Stimulated activated CD4-positive, alpha-beta T cell treated with anti-CD3 and anti-CD28 coated beads, Interleukin-15, amount 100 ng/mL, for 1 hour (primary cell): Measurements from ENCODE around the gene WDR55.
"Not testable (repeated sequence)": the region's sequence is repeated elsewhere in the genome, so short reads cannot be mapped to it uniquely, and the experiment has no call there.

Experiments
- DNase-seq, 2 donors: peaks; one replicate each; pipeline ENCODE4 v3.0.0-alpha.2; 2020; ENCODE audit warnings: low read depth in 1 of 2, low spot score in 1 of 2

The WDR55 gene

DNA sequence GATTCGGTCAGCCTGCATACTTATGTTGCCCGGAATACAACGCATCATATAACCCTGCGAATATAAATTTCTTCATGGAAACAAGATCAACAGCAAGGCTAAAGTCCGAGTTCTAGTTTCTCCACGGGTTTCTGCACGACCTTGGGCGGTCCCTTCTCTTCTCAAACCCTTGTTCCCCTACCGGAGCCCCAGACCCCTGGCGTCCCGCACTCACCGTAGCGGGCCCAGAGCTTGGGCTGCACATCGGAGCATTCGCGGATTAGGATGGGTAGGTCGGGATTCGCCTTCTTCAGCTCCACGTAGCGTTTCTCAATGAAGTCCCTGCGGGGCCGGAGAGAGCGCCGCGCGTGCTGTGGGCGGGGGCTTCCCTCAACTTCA, 17.7 kb upstream of the WDR55 start:
- no peak for DNase-seq

DNA sequence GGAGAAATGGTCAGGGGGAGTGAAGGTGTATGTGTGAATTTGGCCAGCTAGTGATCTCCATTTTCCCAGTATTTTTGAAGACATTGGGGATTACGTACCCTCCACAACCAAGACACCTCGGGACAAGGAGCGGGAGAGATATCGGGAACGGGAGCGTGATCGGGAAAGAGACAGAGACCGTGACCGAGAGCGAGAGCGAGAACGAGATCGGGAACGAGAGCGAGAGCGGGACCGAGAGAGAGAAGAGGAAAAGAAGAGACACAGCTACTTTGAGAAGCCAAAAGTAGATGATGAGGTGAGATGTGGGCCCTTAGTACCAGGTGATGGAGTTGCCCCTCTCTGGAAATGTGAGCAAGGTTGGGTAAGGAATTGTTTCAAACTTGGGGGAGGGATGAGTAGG, 5.8 kb upstream of the WDR55 start:
- no peak for DNase-seq

DNA sequence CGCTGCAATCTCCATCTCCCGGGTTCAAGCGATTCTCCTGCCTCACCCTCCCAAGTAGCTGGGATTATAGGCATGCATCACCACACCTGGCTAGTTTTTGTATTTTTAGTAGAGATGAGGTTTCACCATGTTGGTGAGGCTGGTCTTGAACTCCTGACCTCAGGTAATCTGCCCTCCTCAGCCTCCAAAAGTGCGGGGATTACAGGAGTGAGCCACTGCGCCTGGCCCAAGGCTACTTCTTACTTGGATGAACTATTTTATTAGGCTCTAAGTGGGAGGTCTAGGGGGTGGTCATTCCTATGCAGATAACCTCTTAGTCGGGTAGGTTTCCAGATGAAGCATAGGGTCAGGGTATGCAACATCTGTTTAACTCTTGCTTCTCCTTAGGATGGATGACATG, 4.3 kb upstream of the WDR55 start:
- not testable (repeated sequence) for DNase-seq

DNA sequence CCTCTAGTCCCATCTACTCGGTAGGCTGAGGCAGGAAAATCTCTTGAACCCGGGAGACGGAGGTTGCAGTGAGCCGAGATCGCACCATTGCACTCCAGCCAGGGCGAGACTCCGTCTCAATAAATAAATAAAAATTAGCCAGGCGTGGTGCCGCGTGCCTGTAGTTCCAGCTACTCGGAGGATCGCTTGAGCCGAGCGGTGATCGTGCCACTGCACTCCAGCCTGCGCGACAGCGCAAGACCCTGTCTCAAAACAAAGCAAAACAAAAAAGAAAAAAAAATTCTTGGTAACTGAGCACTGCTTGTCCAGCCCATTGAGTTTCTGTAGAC, 710 bp upstream of the WDR55 start:
- DNase-seq: no peak

DNA sequence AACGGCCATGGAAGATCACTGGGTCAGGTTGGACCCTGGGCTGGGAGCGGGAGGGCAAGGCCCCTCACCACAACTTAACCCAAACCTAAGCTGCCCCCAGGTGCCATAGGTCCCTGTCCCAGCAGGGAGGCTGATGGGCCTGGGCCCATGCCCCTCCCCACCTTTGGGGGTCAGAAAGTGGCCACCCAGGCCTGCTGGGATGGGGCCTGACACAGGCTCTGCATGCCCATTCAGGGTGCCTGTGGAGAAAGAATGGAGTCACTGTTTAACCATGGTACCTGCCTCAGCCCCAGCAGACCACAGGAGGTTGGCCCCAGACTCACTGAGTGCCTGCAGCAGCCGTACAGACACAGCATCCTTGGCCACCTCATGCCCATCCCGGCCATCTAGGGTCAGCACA, 6.3 kb downstream of the WDR55 start:
- DNase-seq: not testable (repeated sequence)

- DNase-seq: no peak
Measured at GRCh38 chr5:140671472-140672125, 6.9 kb downstream of the WDR55 start.

- no peak for DNase-seq
Measured at GRCh38 chr5:140672455-140673186, 7.9 kb downstream of the WDR55 start.

GRCh38 chr5:140673187-140673976, 8.7 kb downstream of the WDR55 start, which contains the start of gene DND1:
Gene DND1 (minus strand): TSS chr5:140673576. CDS start chr5:140673542, 34 bp downstream.
- no peak for DNase-seq

- DNase-seq: no peak
Measured at GRCh38 chr5:140674211-140674610, 9.5 kb downstream of the WDR55 start.

DNA sequence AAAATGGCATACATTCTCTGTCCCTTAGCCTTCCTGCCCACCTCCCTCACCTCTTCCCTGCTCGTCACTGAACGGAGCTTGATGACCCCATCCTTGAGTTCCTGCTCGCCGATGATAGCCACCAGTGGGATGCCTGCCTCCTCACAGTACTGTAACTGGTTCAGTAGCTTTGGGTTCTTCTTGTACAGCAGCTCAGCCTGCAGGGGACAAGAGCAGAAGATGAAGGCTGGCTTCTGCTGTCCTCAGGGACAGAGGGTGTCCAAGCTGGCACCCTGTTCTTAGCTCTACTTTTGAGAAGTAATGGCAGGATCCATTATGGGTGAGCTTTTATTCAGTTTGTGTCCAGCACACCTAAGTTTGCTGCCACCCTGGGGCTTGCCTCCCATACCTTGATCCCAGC, 9.9 kb downstream of the WDR55 start:
- no peak for DNase-seq

GRCh38 chr5:140677947-140678346, 13.2 kb downstream of the WDR55 start:
- no peak for DNase-seq

DNA sequence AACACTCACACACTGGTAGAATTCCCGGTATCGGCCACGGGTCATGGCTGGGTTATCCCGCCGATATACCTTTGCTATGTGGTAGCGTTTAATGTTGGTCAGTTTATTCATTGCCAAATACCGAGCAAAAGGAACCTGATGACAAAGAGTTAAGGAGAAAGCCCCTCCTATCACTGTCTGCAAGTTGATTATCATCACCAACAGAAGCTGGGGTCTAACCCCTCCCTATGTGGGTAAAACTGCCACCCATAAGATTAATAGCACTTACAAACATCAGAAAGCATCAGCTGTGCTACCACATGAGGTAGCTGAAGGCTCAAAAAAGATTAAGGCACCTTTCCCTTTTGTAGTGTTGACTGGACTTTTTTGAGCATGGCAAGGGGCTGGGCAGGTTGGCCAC, 14.3 kb downstream of the WDR55 start:
- DNase-seq: no peak

GRCh38 chr5:140690376-140690932, 25.8 kb downstream of the WDR55 start:
- no peak for DNase-seq

DNA sequence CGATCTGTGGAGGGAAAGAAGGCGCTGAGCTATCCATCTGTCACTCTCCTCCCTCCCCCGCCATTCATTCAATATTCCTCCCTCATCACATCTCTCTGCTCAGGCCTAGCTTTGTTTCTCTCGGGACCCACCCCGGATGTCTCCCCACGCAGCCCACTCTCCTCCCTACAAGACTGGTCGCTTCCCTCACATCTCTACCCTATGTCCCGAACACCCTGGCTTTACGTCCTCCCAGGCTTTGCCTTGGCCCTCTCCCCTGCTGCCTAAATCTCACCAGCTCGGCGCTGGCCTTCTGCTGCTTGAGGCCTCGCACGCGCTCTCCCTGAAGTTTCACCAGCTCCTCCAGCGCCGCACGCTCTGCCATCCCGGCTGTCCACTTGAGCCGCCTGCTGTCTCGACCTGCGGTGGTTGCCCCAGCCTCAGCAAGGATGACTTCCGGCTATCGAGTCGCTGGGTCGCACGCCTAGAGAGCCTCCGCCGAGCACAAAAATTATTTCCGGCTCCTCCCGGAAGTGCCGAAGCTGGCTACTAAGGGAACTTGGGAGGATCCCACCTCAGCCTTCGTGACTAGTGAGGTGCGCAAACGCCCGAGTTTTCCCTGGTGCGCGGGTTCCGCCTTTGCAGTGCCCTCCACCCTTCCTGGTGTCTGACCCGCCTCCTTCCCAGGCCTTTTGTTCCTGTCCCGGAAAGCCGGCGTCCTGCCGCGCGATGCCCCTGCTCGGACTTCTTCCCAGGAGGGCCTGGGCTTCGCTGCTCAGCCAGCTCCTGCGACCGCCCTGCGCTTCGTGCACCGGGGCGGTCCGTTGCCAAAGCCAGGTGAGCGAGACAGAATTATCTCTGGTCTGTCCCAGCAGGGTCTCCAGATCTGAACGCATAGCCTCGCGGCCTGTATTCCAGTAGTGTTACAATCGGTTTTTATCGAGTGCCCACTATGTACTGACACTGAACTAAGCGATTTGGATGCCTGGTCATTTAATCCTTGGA, 26.5 kb downstream of the WDR55 start, which contains the start of the genes HARS1 and HARS2:
Gene HARS1, minus strand, starts transcription at position 430 of the 984 bp plus-strand sequence. Its CDS starts 66 bp downstream, at position 364.
Gene HARS2, plus strand, starts transcription at position 515 of the 984 bp plus-strand sequence. Its CDS starts 194 bp downstream, at position 709.
- DNase-seq: peak; percentile 53 to 70

DNA sequence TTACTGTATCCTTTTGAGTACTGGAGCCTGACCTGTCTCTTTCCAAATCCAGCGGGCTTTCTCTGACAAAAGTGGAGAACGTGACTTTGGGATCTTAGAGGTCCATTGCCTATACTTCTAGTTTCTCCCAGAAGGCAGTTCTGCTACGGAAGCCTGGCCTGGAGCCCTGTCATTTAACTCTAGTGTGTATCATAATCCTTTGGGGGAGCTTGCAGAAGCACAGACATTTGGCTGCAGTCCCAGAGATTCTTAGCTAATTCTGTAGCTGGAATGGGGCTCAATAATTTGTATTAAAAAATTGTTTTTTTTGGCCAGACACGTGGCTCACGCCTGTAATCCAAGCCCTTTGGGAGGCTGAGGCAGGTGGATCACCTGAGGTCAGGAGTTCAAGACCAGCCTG, 29.6 kb downstream of the WDR55 start:
- DNase-seq: no peak

- DNase-seq: no peak
Measured at GRCh38 chr5:140696891-140697492, 32.3 kb downstream of the WDR55 start.

GRCh38 chr5:140700177-140701144, 35.8 kb downstream of the WDR55 start, which contains the start of gene ZMAT2:
Gene ZMAT2 (plus strand): TSS chr5:140700447. CDS start chr5:140700461, 14 bp downstream.
- peak; percentile 80 for DNase-seq

DNA sequence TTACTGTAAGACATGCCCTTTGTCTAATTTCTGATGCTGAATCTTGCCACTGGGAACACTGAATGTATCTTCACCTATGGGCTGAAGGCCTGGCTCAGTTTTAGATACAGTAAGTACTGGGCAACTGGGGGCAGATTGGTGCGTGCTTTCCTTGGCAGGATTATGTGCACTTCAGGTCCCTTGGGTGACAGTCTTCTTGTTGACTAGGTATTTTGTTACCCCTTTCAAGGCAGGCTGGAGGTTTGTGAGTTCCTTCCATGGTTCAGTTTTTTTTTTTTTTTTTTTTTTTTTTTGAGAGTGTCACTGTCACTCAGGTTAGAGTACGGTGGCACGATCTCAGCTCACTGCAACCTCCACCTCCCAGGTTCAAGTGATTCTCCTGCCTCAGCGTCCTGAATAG, 43.1 kb downstream of the WDR55 start:
- no peak for DNase-seq

- not testable (repeated sequence) for DNase-seq
Measured at GRCh38 chr5:140708787-140709186, 44.1 kb downstream of the WDR55 start.
